CD1c-positive myeloid dendritic cell (primary cell): ENCODE results near the gene GOLGA5.
"Not testable (repeated sequence)": the region's sequence is repeated elsewhere in the genome, so short reads cannot be mapped to it uniquely, and the experiment has no call there.

ENCODE experiments used
- DNase-seq: peaks from one replicate; pipeline ENCODE4 v3.0.0-alpha.2; 2016; ENCODE audit errors: extremely low spot score

The GOLGA5 gene

DNA sequence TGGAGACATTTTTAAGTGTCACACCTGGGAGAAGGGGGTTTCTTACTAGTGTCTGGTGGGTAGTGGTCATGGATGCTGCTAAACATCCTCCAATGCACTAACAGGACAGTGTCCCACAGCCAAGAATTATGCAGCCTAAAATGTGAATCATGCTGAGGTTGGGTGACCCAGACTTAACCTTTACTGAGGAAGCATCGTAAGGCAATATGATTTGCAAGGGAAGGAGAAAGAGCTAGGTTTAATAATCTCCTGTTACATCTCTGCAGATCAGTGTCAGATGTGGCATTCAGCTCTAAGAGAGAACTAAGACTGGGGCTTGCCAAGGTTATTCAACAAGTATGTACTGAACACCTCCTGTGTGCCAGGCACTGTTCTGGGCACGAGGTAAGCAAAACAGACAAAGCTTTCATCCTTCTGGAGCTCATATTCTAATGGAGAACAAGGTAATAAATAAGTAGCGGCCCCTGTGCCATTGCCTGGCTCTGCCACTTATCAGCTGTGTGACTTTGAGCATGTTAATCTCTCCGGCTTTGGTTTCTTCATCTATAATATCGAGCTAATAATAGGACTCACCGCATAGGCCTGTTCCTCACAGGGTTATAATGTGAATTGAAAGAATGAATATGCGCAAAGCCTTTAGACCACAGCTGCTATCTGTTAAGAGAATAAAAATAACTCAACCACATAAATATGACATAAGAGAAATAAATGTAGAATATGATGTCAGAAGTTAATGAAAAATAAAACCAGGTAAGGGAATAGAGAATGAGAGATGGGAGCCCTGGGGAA is 13.5 kb upstream of the GOLGA5 start:
- DNase-seq: peak; percentile 58

DNA sequence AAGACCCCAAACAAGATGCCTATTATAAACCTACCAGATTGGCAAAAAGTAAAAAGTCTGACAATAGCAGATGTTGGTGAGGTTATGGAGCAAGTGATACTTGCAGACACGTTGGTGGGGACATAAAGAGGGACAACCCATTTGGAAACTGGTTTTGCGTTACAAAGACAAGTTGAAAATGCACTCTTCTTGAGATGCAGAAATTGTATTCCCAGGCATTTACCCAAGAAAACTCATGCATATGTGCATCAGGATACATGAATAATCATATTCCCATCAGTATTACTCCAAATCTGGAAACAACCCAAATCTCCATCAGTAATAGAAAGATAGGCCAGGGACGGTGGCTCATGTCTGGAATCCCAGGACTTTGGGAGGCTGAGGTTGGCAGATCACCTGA is 12.8 kb upstream of the GOLGA5 start:
- DNase-seq: no peak

DNA sequence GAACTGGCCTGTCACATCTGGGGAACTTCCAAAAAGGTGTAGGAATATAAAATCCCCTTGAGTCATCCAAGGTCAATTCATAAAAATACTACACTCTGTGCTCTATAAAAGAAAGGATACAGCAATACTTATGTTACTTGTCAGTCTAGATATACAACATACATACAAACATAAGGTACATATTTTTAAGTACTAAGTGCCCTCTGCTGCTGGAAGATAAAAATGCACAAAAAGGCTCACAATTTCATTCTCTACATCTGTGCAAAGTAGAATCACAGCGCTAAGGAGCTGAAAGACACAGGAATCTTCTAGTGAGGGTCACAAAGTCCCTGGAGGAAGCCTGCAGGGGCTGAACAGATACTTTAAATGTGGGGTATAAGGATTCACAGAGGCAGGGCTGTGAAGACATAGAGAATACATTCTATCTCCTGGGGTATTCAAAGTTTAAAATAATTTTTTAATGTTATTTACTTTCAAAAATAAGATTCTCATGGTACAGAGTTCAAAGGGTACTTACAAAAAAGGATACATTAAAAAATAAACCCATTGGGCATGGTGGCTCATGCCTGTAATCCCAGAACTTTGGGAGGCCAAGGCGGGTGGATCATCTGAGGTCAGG is 10.2 kb upstream of the GOLGA5 start:
- peak; percentile 73 for DNase-seq

DNA sequence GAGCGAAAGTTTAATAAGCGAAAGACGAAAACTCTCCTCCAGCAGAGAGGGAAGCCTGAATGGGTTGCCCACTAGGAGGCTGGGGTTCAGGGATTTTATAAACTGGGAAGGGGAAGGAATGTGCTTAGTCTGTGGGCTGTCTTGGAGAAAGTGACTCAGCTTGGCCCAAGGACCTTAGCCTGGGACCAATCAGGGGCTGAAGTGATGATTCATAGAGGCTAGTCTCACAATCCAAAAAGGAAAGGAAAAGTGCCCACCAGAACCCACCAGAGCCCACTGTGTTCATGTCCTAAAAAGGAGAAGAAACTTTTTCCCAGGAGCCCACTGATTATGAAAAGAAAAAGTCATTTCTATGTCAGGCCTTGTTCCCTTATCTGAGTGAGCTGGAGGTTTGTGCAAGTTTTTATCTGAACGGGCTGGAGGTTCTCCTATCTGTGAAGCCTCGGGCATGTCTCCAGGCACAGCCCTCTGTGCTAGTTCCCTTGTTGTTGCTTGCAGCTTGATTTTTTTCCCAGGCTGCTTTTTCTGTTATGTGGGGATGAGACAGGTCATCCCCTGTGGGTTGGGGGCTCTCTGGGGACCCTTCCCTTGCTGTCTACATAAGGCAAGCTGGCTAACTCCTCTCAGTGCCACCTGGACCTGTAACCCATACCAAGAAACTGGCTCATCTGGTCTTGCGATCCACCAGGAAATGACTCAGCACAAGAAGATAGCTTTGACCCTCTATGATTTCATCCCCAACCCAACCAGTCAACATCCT is 8.3 kb upstream of the GOLGA5 start:
- peak; percentile 89 for DNase-seq

DNA sequence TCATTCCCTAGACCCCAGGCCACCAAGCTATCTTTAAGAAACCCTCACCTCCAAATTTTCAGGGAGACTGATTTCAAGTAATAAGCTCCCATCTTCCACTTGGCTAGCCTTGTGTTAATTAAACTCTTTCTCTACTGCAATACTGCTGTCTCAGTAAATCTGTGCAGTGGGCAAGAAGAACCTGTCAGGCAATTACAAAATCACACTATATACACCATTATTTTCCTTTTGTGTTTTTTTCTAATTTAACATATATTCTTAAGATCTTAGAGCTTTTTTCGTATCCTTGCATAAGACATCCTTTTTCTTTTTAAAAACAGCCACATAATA is 7.7 kb upstream of the GOLGA5 start:
- DNase-seq: no peak

DNA sequence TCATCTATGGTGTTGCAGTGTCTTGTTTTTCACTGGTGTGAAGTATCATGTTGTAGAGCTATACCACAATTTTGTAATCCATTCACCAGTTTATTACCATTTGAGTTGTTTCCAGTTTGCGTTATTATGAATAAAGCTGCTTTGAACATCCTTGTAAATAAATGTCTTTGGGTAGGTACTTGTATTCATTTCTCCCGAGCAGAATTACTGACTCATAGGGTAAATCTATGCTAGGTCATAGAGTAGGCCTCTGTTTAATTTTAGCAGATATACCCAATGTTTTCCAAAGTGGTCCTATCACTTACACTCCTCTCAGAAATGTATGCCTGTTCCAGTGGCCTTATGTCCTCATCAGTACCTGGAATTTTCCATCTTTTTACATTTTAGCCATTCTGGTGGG is 6.6 kb upstream of the GOLGA5 start:
- no peak for DNase-seq

DNA sequence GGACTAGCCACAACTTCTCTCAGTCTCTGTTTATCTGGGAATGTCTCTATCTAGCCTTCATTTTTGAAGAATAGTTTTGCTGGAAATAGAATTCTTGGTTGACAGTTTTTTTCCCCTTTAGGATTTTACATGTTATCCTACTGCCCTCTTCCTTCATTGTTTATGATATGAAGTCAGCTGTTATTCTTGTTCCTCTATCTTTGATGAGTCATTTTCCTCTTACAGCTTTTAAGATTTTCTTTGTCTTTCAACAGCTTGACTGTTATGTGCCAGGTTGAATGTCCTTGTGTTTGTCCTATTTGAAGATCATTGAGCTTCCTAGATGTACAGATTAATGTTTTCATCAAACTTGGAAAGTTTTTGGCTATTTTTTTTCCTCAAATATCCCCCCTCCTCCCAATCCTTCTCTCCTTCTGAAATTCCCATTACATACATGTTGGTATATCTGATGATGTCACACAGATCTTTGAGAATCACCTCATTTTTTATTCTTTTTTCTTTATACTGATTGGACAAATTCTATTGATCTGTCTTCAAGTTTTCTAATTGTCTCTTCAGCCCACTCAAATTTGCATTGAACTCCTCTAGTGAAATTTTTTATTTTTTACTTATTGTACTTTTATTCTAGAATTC is 4.5 kb upstream of the GOLGA5 start:
- peak; percentile 20 for DNase-seq

DNA sequence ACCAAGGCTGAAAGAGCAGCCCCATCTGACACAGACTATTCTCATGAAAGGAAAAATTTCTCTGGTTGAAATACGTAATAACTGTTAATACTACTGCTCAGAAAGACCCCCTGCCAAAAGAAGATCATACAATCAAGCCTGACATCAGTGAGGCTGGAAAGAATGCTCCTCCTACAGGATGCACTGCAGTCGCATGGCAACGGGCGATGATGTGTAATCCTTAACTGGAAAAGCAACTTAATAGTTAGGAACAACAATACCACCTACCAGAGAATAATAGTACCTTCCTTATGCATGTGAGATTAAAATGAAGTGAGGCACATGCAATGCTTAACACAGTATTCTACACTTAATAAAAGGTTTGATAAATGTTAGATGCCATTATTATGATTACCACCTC is 1.2 kb upstream of the GOLGA5 start:
- peak; percentile 38 for DNase-seq

DNA sequence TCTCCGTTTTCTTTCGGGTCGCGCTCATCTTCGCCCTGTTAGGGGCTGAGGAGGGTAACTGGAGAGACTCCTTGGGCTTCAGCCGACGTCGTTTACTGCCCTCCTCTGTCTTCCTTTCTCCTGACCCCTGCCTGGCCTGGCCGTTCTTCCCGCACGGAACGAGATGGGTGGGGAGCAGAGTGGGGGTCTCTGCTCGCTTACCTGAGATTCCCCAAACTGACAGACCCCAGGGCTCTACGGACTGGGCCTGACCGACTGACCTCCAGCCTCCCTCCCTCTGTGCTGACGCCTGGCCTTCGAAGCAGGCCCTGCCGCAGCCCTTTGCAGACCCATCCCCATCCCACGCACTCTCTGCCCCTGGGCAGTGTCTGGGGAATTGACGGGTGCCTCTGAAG is 439 bp downstream of the GOLGA5 start:
- DNase-seq: peak; percentile 45

DNA sequence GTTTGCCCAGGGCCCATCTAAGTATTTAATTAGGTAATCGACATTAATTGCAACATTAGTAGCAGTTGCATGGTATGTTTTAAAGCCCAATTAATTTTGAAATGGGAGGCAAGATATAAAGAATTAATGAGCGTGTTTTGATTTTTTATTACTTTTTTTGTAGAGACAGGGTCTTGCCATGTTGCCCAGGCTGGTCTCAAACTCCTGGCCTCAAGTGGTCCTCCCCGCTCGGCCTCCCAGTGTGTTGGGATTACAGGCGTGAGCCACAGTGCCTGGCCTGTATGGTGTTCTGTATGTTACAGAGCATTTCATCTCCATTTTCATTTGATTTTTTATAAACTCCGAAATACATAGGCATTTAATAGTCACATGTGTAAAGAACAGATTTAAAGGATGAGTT is 856 bp downstream of the GOLGA5 start:
- no peak for DNase-seq

DNA sequence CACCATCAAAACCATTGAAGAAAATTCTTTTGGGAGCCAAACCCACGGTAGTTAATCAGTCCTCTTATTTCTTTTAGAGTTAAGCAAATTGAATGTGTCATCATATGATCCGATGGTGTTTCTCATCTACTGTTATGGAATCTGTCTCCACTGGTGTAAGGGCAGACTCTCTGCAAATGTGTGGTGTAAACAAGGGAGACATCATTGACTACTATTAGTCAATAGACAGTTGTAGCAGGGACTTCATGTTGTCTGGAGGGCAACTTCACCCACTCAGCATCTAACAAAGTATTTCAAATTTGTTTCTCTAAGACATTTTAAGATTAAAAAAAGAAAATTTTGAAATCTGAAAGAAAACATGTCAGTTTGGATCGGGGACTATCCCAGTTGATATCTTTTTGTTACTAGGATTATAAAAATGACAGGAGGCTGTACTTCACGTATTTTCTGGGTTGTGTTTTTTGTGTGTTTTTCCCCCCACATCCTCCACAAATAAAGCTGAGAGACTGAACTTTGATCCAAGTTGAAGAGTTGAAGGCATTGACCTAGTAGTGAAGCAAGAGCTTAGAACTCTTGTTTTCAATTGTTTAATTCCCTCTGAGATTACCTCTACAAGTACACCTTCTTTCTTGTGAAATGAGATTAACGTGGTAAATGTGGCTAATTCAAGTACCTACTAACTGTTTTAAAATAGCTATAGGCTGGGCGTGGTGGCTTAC is 4.0 kb downstream of the GOLGA5 start:
- no peak for DNase-seq

DNA sequence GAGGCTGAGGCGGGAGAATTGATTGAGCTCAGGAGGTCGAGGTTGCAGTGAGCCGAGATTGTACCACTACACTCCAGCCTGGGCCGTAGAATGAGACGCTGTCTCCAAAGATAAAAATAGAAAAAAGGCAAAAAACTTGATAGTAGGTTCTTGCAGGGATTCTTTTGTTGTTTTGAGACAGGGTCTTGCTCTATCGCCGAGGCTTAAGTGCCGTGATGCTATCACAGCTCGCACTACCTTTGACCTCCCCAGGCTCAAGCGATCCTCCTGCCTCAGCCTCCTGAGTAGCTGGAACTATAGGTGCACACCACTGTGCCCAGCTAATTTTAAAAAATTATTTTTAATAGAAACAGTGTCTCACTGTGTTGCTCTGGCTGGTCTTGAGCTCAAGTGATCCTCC is 4.7 kb downstream of the GOLGA5 start:
- DNase-seq: no peak

DNA sequence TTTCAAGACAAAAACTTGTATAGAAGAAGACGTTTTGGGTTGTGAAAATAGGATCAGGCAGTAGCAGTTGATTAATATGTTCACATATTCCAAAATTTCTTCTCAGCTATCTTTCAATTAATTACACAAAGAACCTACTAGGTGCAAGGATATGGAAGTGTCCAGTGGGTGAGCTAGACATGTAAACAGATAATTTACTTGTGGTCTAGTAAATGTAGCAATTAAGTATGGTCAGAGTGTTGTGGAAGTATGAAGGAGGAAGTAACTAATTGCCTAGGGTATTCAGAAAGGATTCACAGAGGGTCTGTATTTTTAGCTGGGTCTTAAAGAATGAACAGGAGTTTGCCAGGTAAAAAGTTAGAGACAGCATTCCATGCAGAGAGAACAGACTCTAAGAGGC is 5.9 kb downstream of the GOLGA5 start:
- DNase-seq: no peak

DNA sequence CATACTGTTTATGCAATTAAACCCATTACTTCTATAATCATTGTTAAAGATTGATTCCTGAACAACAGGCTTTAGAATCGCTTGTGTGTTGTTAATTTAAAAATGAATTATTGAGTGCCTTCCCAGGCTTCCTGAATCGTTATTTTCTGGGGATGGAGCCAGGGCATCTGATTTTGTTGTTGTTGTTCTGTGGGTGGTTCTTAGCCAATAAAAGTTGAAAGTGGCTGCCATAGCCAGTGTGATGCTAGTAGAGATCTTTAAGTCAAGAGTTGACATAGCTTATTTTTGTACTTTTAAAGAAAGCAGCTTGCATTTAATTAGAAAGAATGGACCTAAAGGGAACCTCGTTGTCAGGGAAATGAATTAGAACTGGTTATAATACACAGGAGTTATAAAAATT is 6.4 kb downstream of the GOLGA5 start:
- no peak for DNase-seq

DNA sequence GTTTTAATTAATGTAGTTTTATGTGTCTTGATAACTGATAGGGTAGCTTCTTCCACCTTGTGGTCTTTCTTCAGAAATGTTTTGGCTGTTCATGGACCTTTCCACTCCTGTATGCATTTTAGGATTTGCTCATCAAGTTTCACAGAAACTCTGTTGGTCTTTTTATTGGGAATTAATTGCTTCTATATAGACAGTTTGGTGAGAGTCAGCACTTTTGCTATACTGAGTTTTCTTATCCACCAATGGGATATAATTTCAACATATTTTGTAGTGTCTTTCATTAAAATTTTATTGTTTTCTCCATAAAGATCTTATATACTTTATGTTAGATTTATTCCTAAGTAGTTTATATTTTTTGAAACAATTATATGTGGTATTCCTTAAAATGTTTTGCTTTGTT is 7.8 kb downstream of the GOLGA5 start:
- DNase-seq: no peak

DNA sequence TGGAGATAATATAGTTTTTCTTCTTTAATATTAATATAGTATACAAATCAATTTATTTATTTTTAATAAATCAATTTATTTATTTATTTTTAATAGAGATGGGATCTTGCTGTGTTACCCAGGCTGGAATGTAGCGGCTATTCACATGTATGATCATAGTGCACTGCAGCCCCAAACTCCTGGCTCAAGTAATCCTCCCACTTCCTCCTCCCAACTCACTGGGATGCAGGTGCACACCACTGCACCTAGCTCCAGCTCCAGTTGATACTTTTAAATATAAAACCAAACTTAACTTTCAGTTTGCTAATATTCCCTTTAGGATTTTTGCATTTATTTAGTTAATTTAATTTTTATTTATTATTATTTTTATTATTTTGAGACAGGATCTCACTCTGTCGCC is 8.6 kb downstream of the GOLGA5 start:
- no peak for DNase-seq

DNA sequence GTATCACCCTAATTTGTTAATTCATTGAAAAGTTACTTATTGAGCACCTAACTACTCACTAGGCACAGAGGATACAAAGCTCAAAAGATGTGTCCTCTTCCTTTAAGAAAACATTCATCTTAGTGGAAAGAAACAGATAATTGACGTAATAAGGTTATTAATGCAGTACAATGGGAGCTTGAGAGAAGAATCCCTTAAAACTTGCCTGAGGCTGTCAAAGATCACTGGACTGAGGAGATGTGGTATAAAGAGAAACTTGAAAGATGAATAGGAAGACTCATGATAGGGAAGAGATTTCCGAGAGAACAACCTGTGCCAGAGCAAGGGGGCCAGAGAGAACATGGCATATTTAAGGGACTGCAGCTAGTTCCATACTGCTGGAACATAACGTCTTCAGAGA is 19.1 kb downstream of the GOLGA5 start:
- DNase-seq: no peak

DNA sequence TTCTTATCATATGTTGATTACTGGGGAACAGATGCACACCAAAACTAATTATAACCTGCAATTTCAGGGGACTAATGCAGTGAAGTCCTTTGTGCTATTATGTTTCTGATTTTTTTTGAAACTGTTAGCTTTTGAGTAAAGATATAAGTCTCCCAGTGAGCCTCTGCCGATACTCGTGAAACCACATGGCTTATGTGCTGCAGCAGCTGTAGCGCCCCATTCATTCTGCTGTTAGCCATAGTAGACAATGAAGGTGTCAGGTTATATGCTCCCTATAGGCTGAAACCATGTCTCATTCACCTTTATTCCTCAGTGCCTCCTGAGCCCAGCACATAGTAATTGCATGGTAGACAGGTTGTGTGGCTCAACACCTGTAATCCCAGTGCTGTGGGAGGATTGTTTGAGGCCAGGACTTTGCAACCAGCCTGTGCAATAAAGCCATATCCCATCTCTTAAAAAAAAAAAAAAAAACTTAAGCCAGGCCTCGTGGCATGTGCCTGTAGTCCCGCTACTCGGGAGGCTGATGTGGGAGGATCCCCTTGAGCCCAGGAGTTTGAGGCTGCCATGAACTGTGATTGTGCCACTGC is 25.0 kb downstream of the GOLGA5 start:
- no peak for DNase-seq

DNA sequence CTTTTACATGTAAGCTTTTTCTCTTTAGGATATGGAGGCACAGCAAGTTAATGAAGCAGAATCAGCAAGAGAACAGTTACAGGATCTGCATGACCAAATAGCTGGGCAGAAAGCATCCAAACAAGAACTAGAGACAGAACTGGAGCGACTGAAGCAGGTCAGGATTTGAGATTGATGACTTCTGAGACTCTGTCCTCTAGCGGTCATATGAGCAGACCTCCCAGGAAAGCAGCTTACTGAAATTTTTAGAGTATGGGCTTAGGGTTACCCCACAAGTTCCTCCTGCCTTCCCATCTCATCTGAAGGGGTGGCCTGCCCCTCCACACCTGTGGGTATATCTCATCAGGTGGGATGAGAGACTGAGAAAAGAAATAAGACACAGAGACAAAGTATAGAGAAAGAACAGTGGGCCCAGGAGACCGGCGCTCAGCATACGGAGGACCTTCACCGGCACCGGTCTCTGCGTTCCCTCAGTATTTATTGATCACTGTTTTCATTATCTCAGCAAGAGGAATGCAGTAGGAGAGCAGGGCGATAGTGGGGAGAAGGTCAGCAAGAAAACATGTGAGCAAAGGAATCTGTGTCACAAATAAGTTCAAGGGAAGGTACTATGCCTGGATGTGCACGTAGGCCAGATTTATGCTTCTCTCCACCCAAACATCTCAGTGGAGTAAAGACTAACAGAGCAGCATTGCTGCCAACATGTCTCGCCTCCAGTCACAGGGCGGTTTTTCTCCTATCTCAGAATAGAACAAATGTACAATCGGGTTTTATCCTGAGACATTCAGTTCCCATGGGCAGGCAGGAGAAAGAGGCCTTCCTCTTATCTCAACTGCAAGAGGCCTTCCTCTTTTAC is 25.8 kb downstream of the GOLGA5 start:
- not testable (repeated sequence) for DNase-seq

DNA sequence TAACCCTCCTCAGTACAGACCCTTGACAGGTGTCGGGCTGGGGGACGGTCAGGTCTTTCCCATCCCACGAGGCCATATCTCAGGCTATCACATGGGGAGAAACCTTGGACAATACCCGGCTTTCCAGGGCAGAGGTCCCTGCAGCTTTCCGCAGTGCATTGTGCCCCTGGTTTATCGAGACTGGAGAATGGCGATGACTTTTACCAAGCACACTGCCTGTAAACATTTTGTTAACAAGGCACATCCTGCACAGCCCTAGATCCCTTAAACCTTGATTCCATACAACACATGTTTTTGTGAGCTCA is 26.4 kb downstream of the GOLGA5 start:
- DNase-seq: not testable (repeated sequence)

DNA sequence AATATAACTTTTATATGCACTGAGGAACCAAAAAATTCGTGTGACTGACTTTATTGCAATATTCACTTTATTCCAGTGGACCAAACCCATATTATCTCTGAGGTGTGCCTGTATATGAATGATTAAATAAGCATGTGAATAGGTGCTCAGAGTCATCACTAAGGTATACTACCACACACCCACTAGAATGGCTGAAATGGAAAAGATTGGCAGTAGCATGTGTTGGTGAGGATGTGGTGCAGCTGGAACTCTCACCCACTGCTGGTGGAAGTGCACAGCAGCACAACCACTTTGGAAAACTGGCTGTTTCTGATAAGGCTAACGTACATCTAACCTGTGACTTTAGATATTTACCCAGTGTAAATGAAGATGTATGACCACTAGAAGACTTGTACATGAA is 36.8 kb downstream of the GOLGA5 start:
- no peak for DNase-seq
